LNCaP clone FGC (cell line): ENCODE data around the gene SEC14L6.

Experiments
- DNase-seq: peaks from one replicate; pipeline ENCODE4 v3.0.0-alpha.2; 2011; ENCODE audit warnings: low read depth
- H3K4me3 ChIP-seq: 2 replicates; pipeline ENCODE4 v1.5.1; 2011; ENCODE audit warnings: mild to moderate bottlenecking, low read depth, low read length, control low read depth
- TF ChIP-seq, protein P1 (sequence below): IDR thresholded peaks from 2 replicates; pipeline ENCODE4 v1.5.1; 2012; ENCODE audit warnings: mild to moderate bottlenecking; ENCODE audit not compliant: control insufficient read depth, insufficient read depth; ENCODE audit errors: extremely low read depth

Gene SEC14L6

GRCh38 chr22:30535182-30535581 is 11.4 kb downstream of the SEC14L6 start:
- DNase-seq: no peak
- TF ChIP-seq, protein P1, sequence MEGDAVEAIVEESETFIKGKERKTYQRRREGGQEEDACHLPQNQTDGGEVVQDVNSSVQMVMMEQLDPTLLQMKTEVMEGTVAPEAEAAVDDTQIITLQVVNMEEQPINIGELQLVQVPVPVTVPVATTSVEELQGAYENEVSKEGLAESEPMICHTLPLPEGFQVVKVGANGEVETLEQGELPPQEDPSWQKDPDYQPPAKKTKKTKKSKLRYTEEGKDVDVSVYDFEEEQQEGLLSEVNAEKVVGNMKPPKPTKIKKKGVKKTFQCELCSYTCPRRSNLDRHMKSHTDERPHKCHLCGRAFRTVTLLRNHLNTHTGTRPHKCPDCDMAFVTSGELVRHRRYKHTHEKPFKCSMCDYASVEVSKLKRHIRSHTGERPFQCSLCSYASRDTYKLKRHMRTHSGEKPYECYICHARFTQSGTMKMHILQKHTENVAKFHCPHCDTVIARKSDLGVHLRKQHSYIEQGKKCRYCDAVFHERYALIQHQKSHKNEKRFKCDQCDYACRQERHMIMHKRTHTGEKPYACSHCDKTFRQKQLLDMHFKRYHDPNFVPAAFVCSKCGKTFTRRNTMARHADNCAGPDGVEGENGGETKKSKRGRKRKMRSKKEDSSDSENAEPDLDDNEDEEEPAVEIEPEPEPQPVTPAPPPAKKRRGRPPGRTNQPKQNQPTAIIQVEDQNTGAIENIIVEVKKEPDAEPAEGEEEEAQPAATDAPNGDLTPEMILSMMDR: no peak

DNA sequence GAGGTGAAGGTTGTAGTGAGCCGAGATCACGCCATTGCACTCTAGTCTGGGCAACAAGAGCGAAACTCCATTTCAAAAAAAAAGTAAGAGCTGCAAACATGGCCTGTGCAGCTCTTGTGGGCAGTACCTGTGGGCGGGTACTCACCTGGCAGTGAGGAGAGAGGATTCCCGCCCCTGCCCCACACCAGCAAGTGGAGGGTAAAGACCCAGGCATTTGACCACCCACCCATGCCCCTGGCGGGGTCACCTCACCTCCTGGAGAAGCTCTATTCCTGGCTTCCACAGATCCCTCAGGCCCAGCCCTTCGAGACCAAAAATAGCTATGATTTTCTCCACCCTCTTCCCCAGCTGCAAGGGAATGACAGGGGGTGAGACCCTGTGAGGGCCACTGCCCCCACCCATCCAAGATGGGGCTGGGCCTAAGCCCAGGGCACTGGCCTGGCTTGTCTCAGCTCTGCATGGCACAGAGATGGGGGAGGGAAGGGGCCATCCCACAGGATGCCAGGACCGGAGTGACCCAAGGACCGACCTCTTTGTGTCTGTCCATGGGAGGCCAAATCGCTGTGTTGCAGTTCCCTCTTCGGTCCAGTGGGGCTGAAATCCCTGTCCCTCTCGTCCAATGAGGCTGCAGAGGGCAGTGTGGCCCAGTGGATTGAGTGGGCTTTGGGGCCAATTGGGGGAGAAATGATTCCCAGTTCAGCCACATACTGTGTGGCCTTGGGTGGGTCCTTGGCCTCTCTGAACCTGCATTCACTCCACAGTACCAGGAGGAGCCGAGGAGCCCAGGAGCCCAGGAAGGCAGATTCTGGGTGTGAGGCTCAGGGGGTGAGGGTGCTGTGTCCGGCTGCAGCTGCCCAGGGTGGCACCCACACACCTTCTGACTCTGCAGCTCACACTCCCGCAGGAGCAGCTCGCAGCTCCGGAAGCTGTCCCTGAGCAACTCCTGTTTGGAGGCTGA is 14.6 kb downstream of the SEC14L6 start:
- TF ChIP-seq, protein P1: no peak
- no peak overlapping the region for H3K4me3 ChIP-seq
- no peak for DNase-seq

More at GRCh38 chr22:30535182-30535581, 11.4 kb downstream of the SEC14L6 start:
- H3K4me3 ChIP-seq: no peak overlapping the region

DNA sequence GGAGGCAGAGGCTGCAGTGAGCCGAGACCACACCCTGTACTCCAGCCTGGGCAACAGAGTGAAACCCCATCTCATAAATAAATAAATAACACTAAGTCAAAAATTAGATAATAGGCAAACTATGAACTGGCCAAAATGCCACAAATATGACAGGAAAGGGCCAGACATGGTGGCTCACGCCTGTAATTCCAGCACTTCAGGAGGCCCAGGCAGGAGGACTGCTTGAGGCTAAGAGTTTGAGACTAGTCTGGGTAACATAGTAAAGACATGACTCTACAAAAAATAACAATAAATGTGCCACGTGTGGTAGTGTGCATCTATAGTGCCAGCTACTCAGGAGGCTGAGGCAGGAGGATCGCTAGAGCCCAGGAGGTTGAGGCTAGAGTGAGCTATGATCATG is 19.9 kb downstream of the SEC14L6 start:
- TF ChIP-seq, protein P1: no peak
- H3K4me3 ChIP-seq: no peak overlapping the region
- no peak for DNase-seq

GRCh38 chr22:30523646-30524489 is 22.7 kb downstream of the SEC14L6 start:
- no peak overlapping the region for H3K4me3 ChIP-seq
- no peak for DNase-seq
- TF ChIP-seq, protein P1: no peak

- no peak overlapping the region for H3K4me3 ChIP-seq
- no peak for DNase-seq
- TF ChIP-seq, protein P1: no peak
Measured at GRCh38 chr22:30521368-30522156, 25.0 kb downstream of the SEC14L6 start.

GRCh38 chr22:30519842-30520425 is 26.6 kb downstream of the SEC14L6 start:
- no peak for DNase-seq
- TF ChIP-seq, protein P1: no peak

More at GRCh38 chr22:30519842-30520425, 26.6 kb downstream of the SEC14L6 start:
- no peak overlapping the region for H3K4me3 ChIP-seq
